ENCODE results near the gene COL5A1.

Gene COL5A1

DNA sequence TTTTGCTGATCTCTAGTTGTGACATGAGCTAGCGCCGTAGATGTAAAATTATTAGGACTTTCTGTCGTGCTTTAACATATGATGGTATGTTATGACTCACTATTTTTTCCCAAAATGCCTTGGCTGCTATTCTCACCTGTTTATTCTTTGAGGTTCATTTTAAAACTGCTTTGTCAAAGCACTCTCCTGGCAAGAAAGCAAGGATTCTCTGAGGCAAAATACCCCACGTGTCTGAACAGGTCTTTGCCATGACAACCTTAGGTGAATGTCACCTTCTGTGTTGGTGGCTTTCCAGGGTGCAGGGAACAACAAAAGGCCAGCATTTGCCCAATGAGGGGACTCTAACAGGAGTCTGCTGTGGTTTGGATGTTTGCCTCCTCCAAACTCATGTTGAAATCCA lies 30.6 kb upstream of the COL5A1 start:
- Histone ChIP-seq H3K27ac (ENCODE audit: low read length) (no peak overlapping the region), H2AFZ (ENCODE audit: low read depth, low read length) (no peak overlapping the region), H3K9ac (ENCODE audit: low read depth, low read length) (no peak overlapping the region), H3K4me3 (ENCODE audit: low read depth in 1 of 2, low read length in 2 of 2) (no peak overlapping the region), H3K36me3 (ENCODE audit: insufficient read depth, low read length) (no peaks in the 10 kb centered on the region), H3K27me3 (ENCODE audit: insufficient read depth, low read length, poor library complexity) (no peaks in the 10 kb centered on the region), H3K9me3 (ENCODE audit: insufficient read depth, low read length, severe bottlenecking) (no peaks in the 10 kb centered on the region), H3K79me2 (ENCODE audit: insufficient read depth, low read length) (no peaks in the 10 kb centered on the region), H3K4me2 (ENCODE audit: insufficient read depth, low read length) (no peak overlapping the region), H3K4me1 (ENCODE audit: insufficient read depth, low read length) (no peaks in the 10 kb centered on the region), H4K20me1 (ENCODE audit: insufficient read depth, low read length) (no peaks in the 10 kb centered on the region)
- DNase-seq: no peak
- TF ChIP-seq, protein P1, sequence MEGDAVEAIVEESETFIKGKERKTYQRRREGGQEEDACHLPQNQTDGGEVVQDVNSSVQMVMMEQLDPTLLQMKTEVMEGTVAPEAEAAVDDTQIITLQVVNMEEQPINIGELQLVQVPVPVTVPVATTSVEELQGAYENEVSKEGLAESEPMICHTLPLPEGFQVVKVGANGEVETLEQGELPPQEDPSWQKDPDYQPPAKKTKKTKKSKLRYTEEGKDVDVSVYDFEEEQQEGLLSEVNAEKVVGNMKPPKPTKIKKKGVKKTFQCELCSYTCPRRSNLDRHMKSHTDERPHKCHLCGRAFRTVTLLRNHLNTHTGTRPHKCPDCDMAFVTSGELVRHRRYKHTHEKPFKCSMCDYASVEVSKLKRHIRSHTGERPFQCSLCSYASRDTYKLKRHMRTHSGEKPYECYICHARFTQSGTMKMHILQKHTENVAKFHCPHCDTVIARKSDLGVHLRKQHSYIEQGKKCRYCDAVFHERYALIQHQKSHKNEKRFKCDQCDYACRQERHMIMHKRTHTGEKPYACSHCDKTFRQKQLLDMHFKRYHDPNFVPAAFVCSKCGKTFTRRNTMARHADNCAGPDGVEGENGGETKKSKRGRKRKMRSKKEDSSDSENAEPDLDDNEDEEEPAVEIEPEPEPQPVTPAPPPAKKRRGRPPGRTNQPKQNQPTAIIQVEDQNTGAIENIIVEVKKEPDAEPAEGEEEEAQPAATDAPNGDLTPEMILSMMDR (IDR thresholded peaks at IDR 0.05; ENCODE audit: borderline replicate concordance, extremely low read depth, low read length, poor library complexity, severe bottlenecking): no peak
- no peak for TF ChIP-seq EZH2 (IDR thresholded peaks at IDR 0.05; ENCODE audit: borderline replicate concordance, low read depth, low read length, severe bottlenecking)
- no peak for ATAC-seq (ENCODE audit: insufficient read depth, low read depth)

DNA sequence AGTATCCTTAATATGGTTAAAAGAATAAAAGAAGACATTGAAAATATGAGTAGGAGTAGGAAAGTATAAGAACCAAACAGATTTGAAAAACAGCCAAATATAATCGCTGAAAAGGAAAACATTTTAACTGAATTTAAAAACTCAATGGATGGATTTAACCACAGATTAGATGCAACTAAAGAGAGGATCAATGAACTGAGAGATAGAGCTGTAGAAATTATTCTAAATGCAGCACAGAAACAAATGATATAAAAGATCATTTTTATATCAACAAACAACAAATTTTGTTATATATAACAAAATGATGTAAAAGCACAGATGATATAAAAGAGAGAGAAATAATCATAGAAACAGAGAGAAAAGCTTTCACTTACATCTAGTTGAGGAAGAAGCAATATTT lies 29.3 kb upstream of the COL5A1 start:
- no peaks in the 10 kb centered on the region for H3K9me3 ChIP-seq (ENCODE audit: insufficient read depth, low read length, severe bottlenecking)
- no peak overlapping the region for H3K4me3 ChIP-seq (ENCODE audit: low read depth in 1 of 2, low read length in 2 of 2)
- no peak overlapping the region for H3K27ac ChIP-seq (ENCODE audit: low read length)
- no peaks in the 10 kb centered on the region for H3K27me3 ChIP-seq (ENCODE audit: insufficient read depth, low read length, poor library complexity)
- H3K79me2 ChIP-seq (ENCODE audit: insufficient read depth, low read length): no peaks in the 10 kb centered on the region
- H3K4me2 ChIP-seq (ENCODE audit: insufficient read depth, low read length): no peak overlapping the region
- TF ChIP-seq, protein P1 (IDR thresholded peaks at IDR 0.05; ENCODE audit: borderline replicate concordance, extremely low read depth, low read length, poor library complexity, severe bottlenecking): no peak
- no peak for TF ChIP-seq EZH2 (IDR thresholded peaks at IDR 0.05; ENCODE audit: borderline replicate concordance, low read depth, low read length, severe bottlenecking)
- H2AFZ ChIP-seq (ENCODE audit: low read depth, low read length): no peak overlapping the region
- H4K20me1 ChIP-seq (ENCODE audit: insufficient read depth, low read length): no peaks in the 10 kb centered on the region
- DNase-seq (no peak), ATAC-seq (ENCODE audit: insufficient read depth, low read depth) (no peak)
- no peak overlapping the region for H3K9ac ChIP-seq (ENCODE audit: low read depth, low read length)
- no peaks in the 10 kb centered on the region for H3K36me3 ChIP-seq (ENCODE audit: insufficient read depth, low read length)
- no peaks in the 10 kb centered on the region for H3K4me1 ChIP-seq (ENCODE audit: insufficient read depth, low read length)

DNA sequence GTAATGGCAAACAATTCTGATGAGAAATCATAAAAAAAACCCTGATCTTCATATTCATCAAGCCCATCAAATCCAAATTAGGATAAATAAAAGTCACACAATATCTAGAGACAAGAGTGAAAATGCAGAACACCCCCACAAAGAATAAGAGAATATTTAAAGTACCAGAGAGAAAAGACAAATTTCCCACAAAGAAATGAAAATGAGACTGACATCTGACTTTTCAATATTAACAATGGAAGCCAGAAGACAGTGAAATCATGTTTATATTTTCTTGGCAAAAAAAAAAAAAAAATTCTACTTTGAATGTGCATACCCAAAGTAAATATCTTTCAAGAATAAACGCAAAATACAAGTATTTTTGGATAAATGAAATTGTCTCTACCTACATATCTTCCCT lies 28.9 kb upstream of the COL5A1 start:
- no peaks in the 10 kb centered on the region for H3K79me2 ChIP-seq (ENCODE audit: insufficient read depth, low read length)
- TF ChIP-seq, protein P1 (IDR thresholded peaks at IDR 0.05; ENCODE audit: borderline replicate concordance, extremely low read depth, low read length, poor library complexity, severe bottlenecking): no peak
- TF ChIP-seq EZH2 (IDR thresholded peaks at IDR 0.05; ENCODE audit: borderline replicate concordance, low read depth, low read length, severe bottlenecking): no peak
- H3K36me3 ChIP-seq (ENCODE audit: insufficient read depth, low read length): no peaks in the 10 kb centered on the region
- ATAC-seq (ENCODE audit: insufficient read depth, low read depth) (no peak), DNase-seq (no peak)
- no peak overlapping the region for H3K4me2 ChIP-seq (ENCODE audit: insufficient read depth, low read length)
- no peaks in the 10 kb centered on the region for H3K4me1 ChIP-seq (ENCODE audit: insufficient read depth, low read length)
- H4K20me1 ChIP-seq (ENCODE audit: insufficient read depth, low read length): no peaks in the 10 kb centered on the region
- no peak overlapping the region for H3K9ac ChIP-seq (ENCODE audit: low read depth, low read length)
- no peaks in the 10 kb centered on the region for H3K9me3 ChIP-seq (ENCODE audit: insufficient read depth, low read length, severe bottlenecking)
- no peak overlapping the region for H2AFZ ChIP-seq (ENCODE audit: low read depth, low read length)
- H3K4me3 ChIP-seq (ENCODE audit: low read depth in 1 of 2, low read length in 2 of 2): no peak overlapping the region
- H3K27me3 ChIP-seq (ENCODE audit: insufficient read depth, low read length, poor library complexity): no peaks in the 10 kb centered on the region
- H3K27ac ChIP-seq (ENCODE audit: low read length): no peak overlapping the region

DNA sequence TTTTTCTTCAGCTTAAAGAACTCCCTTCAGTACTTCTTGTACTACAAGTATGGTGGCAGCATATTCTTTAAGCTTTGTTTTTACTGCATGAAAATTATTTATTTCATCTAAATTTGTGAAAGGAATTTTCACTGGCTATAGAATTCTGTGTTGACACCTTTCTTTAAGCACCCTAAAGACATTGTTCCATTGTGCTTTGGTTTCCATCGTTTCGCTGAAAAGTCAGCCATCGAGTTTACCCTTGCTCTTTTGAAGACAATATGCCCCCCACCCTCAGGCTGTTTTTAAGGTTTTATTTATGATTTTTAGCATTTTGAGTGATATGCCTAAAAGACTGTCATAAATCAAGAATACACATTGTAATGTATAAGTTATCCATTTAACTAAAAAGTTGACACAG lies 27.3 kb upstream of the COL5A1 start:
- ATAC-seq (ENCODE audit: insufficient read depth, low read depth) (no peak), DNase-seq (no peak)
- H3K36me3 ChIP-seq (ENCODE audit: insufficient read depth, low read length): no peaks in the 10 kb centered on the region
- no peak overlapping the region for H3K27ac ChIP-seq (ENCODE audit: low read length)
- H3K4me1 ChIP-seq (ENCODE audit: insufficient read depth, low read length): no peaks in the 10 kb centered on the region
- H3K9ac ChIP-seq (ENCODE audit: low read depth, low read length): no peak overlapping the region
- no peaks in the 10 kb centered on the region for H3K79me2 ChIP-seq (ENCODE audit: insufficient read depth, low read length)
- H3K9me3 ChIP-seq (ENCODE audit: insufficient read depth, low read length, severe bottlenecking): no peaks in the 10 kb centered on the region
- H3K27me3 ChIP-seq (ENCODE audit: insufficient read depth, low read length, poor library complexity): no peaks in the 10 kb centered on the region
- H4K20me1 ChIP-seq (ENCODE audit: insufficient read depth, low read length): peaks cover 2% of the 10 kb centered on the region; the same call in 1 of the 2 replicates
- H3K4me2 ChIP-seq (ENCODE audit: insufficient read depth, low read length): no peak overlapping the region
- no peak overlapping the region for H2AFZ ChIP-seq (ENCODE audit: low read depth, low read length)
- TF ChIP-seq, protein P1 (IDR thresholded peaks at IDR 0.05; ENCODE audit: borderline replicate concordance, extremely low read depth, low read length, poor library complexity, severe bottlenecking): no peak
- TF ChIP-seq EZH2 (IDR thresholded peaks at IDR 0.05; ENCODE audit: borderline replicate concordance, low read depth, low read length, severe bottlenecking): no peak
- H3K4me3 ChIP-seq (ENCODE audit: low read depth in 1 of 2, low read length in 2 of 2): no peak overlapping the region

Measured in DND-41 (cell line).